ENCODE data around the gene ACTL8.

DNA sequence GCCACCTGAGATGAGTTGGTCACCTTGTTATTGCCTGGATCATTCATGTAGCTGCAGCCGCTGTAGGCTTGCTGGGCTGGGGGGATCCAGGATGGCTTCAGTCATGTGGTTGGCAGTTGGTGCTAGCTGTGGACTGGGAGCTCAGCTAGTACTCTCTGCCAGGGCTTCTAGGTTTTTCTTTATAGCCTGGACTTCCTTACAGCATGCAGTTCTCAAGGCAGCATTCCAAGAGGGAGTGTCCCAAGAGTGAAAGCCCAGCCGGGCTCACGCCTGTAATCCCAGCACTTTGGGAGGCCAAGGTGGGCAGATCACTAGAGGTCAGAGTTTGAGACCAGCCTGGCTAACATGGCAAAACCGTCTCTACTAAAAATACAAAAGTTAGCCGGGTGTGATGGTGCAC, 23.7 kb upstream of the ACTL8 start:
- no peak for TF ChIP-seq POLR2A (IDR thresholded peaks at IDR 0.05)
- TF ChIP-seq, protein P1, sequence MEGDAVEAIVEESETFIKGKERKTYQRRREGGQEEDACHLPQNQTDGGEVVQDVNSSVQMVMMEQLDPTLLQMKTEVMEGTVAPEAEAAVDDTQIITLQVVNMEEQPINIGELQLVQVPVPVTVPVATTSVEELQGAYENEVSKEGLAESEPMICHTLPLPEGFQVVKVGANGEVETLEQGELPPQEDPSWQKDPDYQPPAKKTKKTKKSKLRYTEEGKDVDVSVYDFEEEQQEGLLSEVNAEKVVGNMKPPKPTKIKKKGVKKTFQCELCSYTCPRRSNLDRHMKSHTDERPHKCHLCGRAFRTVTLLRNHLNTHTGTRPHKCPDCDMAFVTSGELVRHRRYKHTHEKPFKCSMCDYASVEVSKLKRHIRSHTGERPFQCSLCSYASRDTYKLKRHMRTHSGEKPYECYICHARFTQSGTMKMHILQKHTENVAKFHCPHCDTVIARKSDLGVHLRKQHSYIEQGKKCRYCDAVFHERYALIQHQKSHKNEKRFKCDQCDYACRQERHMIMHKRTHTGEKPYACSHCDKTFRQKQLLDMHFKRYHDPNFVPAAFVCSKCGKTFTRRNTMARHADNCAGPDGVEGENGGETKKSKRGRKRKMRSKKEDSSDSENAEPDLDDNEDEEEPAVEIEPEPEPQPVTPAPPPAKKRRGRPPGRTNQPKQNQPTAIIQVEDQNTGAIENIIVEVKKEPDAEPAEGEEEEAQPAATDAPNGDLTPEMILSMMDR (IDR thresholded peaks at IDR 0.05) = no peak

Data from heart left ventricle (tissue), 13 donors.